OCI-LY3 (cell line): ENCODE data around the gene ZDHHC6.

Experiments
- H2AFZ ChIP-seq: fragments of 200-600, 300-600 bp; shearing (Covaris generic); 2 replicates; pipeline ENCODE4 v1.6.0; 2014; ENCODE audit warnings: antibody characterized with exemption, low read depth, low read length
- H3K27ac ChIP-seq: fragments of 200-600, 300-600 bp; sonication (generic); 2 replicates; pipeline ENCODE4 v1.5.1; 2014; ENCODE audit warnings: mild to moderate bottlenecking, low read length, moderate library complexity, mixed read lengths
- H3K27me3 ChIP-seq: fragments of 200-600, 300-600 bp; sonication (generic); 2 replicates; pipeline ENCODE4 v1.6.1; 2014; ENCODE audit warnings: low read depth, low read length, mixed read lengths
- H3K36me3 ChIP-seq: fragments of 200-600, 300-600 bp; sonication (generic); replicated peaks from 2 replicates; pipeline ENCODE3; 2014; ENCODE audit warnings: low read depth, low read length, mixed read lengths
- H3K4me1 ChIP-seq: fragments of 300-600, 200-600 bp; sonication (generic); 2 replicates; pipeline ENCODE4 v1.6.1; 2014; ENCODE audit warnings: low read length, mixed read lengths
- H3K4me2 ChIP-seq: fragments of 200-600, 300-600 bp; sonication (generic); 2 replicates; pipeline ENCODE4 v1.6.1; 2014; ENCODE audit warnings: low read length, mixed read lengths
- H3K4me3 ChIP-seq: fragments of 300-600, 200-600 bp; sonication (generic); 2 replicates; pipeline ENCODE4 v1.5.1; 2014; ENCODE audit warnings: antibody characterized with exemption, mild to moderate bottlenecking, low read length, moderate library complexity
- H3K79me2 ChIP-seq: fragments of 300-600, 200-600 bp; shearing (Covaris generic); 2 replicates; pipeline ENCODE4 v1.6.1; 2014; ENCODE audit warnings: mild to moderate bottlenecking, low read length, mixed read lengths
- H3K9ac ChIP-seq: fragments of 300-600, 200-600 bp; shearing (Covaris generic); 2 replicates; pipeline ENCODE4 v1.6.0; 2014; ENCODE audit warnings: mild to moderate bottlenecking, low read length, moderate library complexity
- H3K9me3 ChIP-seq: fragments of 200-600, 300-600 bp; shearing (Covaris generic); 2 replicates; pipeline ENCODE4 v1.6.1; 2014; ENCODE audit warnings: low read length, mixed read lengths; ENCODE audit not compliant: insufficient read depth
- H4K20me1 ChIP-seq: fragments of 200-600, 300-600 bp; sonication (generic); 2 replicates; pipeline ENCODE4 v1.6.1; 2016; ENCODE audit warnings: low read length, mixed read lengths; ENCODE audit not compliant: insufficient read depth
- EZH2phosphoT487 ChIP-seq: fragments of 200-600 bp; shearing (Covaris generic); IDR thresholded peaks from 2 replicates; pipeline ENCODE4 v1.6.1; 2018; ENCODE audit warnings: antibody characterized with exemption, mixed run types, low read depth
- TF ChIP-seq, protein P1 (sequence below): fragments of 200-600, 300-600 bp; sonication (generic); IDR thresholded peaks from 2 replicates; pipeline ENCODE4 v1.5.1; 2014; ENCODE audit warnings: antibody characterized with exemption, low read length, low read depth

The ZDHHC6 gene

DNA sequence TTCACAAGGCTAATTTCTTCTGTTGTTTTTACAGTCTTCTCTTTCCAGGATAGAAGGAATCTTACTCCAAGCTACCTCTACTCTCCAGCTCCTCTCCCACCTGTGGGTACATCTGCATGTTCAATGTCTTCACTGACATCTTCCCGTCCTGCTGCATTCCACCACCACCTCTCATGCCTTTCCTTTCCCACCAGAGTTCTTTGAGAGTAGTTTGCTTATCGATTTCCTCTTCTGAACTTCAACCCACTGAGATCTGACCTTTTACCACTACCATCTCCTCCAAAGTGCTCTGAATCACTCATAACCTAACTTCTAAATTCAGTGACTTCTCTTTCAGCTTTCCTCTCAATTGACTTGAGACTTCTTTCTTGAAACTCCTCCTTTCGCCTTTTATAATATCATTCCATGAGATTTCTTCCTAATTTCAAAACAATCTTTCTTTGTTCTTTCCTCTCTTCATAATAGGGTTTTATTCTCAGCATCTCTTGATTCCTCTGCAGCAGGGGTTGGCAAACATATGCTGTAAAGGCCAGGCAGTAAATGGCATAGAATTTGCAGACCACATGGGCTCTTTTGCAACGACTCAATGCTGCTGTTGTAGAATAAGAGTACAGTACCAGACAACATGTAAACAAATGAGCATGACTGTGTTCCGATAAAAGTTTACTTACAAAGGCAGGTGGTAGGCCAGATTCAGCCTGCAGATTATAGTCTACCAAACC is 50.7 kb downstream of the ZDHHC6 start:
- Histone ChIP-seq H4K20me1 (no peaks in the 10 kb centered on the region), H3K4me3 (no peak overlapping the region), H3K4me1 (no peaks in the 10 kb centered on the region), H3K9ac (no peak overlapping the region), H3K27me3 (no peaks in the 10 kb centered on the region), H3K9me3 (no peaks in the 10 kb centered on the region), H3K79me2 (no peaks in the 10 kb centered on the region), H2AFZ (no peak overlapping the region), H3K36me3 (peaks cover 9% of the 10 kb centered on the region), H3K27ac (no peak overlapping the region), H3K4me2 (no peak overlapping the region)
- TF ChIP-seq, protein P1, sequence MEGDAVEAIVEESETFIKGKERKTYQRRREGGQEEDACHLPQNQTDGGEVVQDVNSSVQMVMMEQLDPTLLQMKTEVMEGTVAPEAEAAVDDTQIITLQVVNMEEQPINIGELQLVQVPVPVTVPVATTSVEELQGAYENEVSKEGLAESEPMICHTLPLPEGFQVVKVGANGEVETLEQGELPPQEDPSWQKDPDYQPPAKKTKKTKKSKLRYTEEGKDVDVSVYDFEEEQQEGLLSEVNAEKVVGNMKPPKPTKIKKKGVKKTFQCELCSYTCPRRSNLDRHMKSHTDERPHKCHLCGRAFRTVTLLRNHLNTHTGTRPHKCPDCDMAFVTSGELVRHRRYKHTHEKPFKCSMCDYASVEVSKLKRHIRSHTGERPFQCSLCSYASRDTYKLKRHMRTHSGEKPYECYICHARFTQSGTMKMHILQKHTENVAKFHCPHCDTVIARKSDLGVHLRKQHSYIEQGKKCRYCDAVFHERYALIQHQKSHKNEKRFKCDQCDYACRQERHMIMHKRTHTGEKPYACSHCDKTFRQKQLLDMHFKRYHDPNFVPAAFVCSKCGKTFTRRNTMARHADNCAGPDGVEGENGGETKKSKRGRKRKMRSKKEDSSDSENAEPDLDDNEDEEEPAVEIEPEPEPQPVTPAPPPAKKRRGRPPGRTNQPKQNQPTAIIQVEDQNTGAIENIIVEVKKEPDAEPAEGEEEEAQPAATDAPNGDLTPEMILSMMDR, result no peak
- no peak for TF ChIP-seq EZH2phosphoT487

DNA sequence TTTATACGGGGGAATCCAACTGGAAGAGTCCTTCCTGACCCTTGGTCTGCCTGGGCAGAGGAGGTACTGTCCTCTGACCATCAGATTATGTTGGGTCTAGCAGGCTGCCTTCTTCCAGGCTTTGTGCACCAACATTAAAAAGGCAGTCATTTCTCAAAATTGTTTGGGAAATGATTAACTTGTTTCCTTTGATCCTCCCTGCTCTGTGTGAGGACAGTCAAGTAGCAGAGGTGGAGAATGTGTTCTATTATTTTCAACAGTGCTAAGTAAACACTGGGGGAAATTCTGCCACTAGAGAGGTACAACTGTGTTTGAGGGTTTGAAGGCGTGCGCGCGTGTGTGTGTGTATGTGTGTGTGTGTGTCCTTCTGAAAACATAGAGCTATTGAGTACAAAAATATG is 52.2 kb downstream of the ZDHHC6 start:
- H3K27me3 ChIP-seq, result no peaks in the 10 kb centered on the region
- no peak overlapping the region for H3K4me3 ChIP-seq
- H4K20me1 ChIP-seq, result no peaks in the 10 kb centered on the region
- no peak overlapping the region for H2AFZ ChIP-seq
- no peak overlapping the region for H3K4me2 ChIP-seq
- no peaks in the 10 kb centered on the region for H3K9me3 ChIP-seq
- TF ChIP-seq, protein P1, result no peak
- no peak for TF ChIP-seq EZH2phosphoT487
- peaks cover 6% of the 10 kb centered on the region for H3K36me3 ChIP-seq
- no peaks in the 10 kb centered on the region for H3K79me2 ChIP-seq
- no peak overlapping the region for H3K9ac ChIP-seq
- H3K4me1 ChIP-seq, result peaks cover 2% of the 10 kb centered on the region; the same call in 1 of the 2 replicates
- no peak overlapping the region for H3K27ac ChIP-seq

- H2AFZ ChIP-seq, result no peak overlapping the region
- no peak overlapping the region for H3K27ac ChIP-seq
- no peaks in the 10 kb centered on the region for H4K20me1 ChIP-seq
- peaks cover 2% of the 10 kb centered on the region; the same call in 1 of the 2 replicates for H3K4me1 ChIP-seq
- H3K79me2 ChIP-seq, result no peaks in the 10 kb centered on the region
- TF ChIP-seq EZH2phosphoT487, result no peak
- TF ChIP-seq, protein P1, result no peak
- no peak overlapping the region for H3K4me2 ChIP-seq
- no peaks in the 10 kb centered on the region for H3K27me3 ChIP-seq
- no peak overlapping the region for H3K9ac ChIP-seq
- H3K36me3 ChIP-seq, result no peaks in the 10 kb centered on the region
- no peaks in the 10 kb centered on the region for H3K9me3 ChIP-seq
- H3K4me3 ChIP-seq, result no peak overlapping the region
Observed at GRCh38 chr10:112393827-112394226, 52.9 kb downstream of the ZDHHC6 start.

DNA sequence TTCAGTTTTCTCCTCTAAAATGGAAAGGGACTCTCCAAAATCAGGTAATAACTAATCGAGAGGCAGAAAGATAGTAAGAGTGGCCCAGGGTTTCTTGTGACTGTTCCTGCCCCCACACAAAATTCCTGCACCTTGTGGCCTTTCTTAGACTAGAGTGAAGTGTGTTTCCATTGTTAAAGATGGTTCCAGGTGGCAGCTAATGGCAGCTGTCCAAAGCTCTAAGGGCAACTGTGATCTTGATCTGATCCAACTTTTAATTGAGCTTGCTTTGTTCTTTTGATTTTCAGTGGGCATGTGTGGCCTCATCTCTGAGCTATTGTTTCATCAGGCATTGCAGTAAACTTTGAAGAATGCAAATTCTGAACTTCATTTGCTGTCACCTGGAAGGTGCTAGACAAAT is 53.4 kb downstream of the ZDHHC6 start:
- H3K27ac ChIP-seq, result no peak overlapping the region
- no peaks in the 10 kb centered on the region for H4K20me1 ChIP-seq
- H3K4me3 ChIP-seq, result no peak overlapping the region
- TF ChIP-seq, protein P1, result no peak
- TF ChIP-seq EZH2phosphoT487, result no peak
- no peak overlapping the region for H2AFZ ChIP-seq
- no peaks in the 10 kb centered on the region for H3K27me3 ChIP-seq
- H3K9ac ChIP-seq, result no peak overlapping the region
- H3K36me3 ChIP-seq, result no peaks in the 10 kb centered on the region
- H3K4me2 ChIP-seq, result no peak overlapping the region
- no peaks in the 10 kb centered on the region for H3K9me3 ChIP-seq
- no peaks in the 10 kb centered on the region for H3K79me2 ChIP-seq
- peaks cover 2% of the 10 kb centered on the region; the same call in 1 of the 2 replicates for H3K4me1 ChIP-seq
